GM23338 (cell line): ENCODE data around the gene CUEDC2. TPM values are rescaled to one million over a fixed set of nuclear protein-coding genes. Genes with fewer than 3 reads are reported as not detected.

Experiments used
- ATAC-seq: fragments of 200-7000 bp; cut with Tn5 transposase; 3 replicates; pipeline ENCODE4 v1.9.1; 2020
- DNase-seq: peaks from one replicate; pipeline ENCODE4 v3.0.0-alpha.2; 2015; ENCODE audit warnings: low spot score
- H2AFZ ChIP-seq: fragments of 200-600 bp; sonication (generic); 2 replicates; pipeline ENCODE4 v1.8.0; 2016; ENCODE audit warnings: antibody characterized with exemption, mild to moderate bottlenecking, moderate library complexity
- H3F3A ChIP-seq: fragments of 200-600 bp; sonication (generic); replicated peaks from 2 replicates; pipeline ENCODE4 v1.8.0; 2017; ENCODE audit warnings: antibody characterized with exemption, mixed run types, low read depth
- H3K27ac ChIP-seq: fragments of 200-600 bp; sonication (generic); 2 replicates; pipeline ENCODE4 v1.6.1; 2016; ENCODE audit warnings: low read depth
- H3K27me3 ChIP-seq: fragments of 200-600 bp; sonication (generic); 2 replicates; pipeline ENCODE4 v1.8.0; 2016; ENCODE audit warnings: mild to moderate bottlenecking, mixed run types, moderate library complexity; ENCODE audit not compliant: insufficient read depth
- H3K36me3 ChIP-seq: fragments of 200-600 bp; sonication (generic); 2 replicates; pipeline ENCODE4 v1.8.0; 2016; ENCODE audit warnings: mild to moderate bottlenecking; ENCODE audit not compliant: insufficient read depth
- H3K4me1 ChIP-seq: fragments of 200-600 bp; sonication (generic); 2 replicates; pipeline ENCODE4 v1.8.0; 2016; ENCODE audit warnings: mild to moderate bottlenecking, moderate library complexity; ENCODE audit not compliant: insufficient read depth
- H3K4me2 ChIP-seq: fragments of 200-600 bp; sonication (generic); 2 replicates; pipeline ENCODE4 v1.7.1; 2017; ENCODE audit warnings: mixed run types
- H3K4me3 ChIP-seq: fragments of 200-600 bp; sonication (generic); 2 replicates; pipeline ENCODE4 v1.6.1; 2016; ENCODE audit warnings: mixed run types
- H3K79me2 ChIP-seq: fragments of 200-600 bp; sonication (generic); replicated peaks from 2 replicates; pipeline ENCODE4 v1.8.0; 2017; ENCODE audit warnings: mild to moderate bottlenecking; ENCODE audit not compliant: insufficient read depth
- H3K9me2 ChIP-seq: fragments of 200-600 bp; sonication (generic); 2 replicates; pipeline ENCODE4 v1.8.0; 2017; ENCODE audit not compliant: insufficient read depth
- H4K20me1 ChIP-seq: fragments of 200-600 bp; sonication (generic); replicated peaks from 2 replicates; pipeline ENCODE4 v1.8.0; 2017; ENCODE audit warnings: mild to moderate bottlenecking; ENCODE audit not compliant: insufficient read depth
- H3K27ac Mint-ChIP-seq: 2 replicates; pipeline ENCODE4 v1.8.0; 2020; ENCODE audit warnings: inconsistent platforms, mild to moderate bottlenecking, moderate library complexity, mixed read lengths
- H3K27me3 Mint-ChIP-seq: 3 replicates; pipeline ENCODE4 v1.8.0; 2022; ENCODE audit warnings: low read depth, mild to moderate bottlenecking, moderate library complexity, mixed read lengths, inconsistent platforms; ENCODE audit not compliant: insufficient read depth, poor library complexity
- H3K36me3 Mint-ChIP-seq: 3 replicates; pipeline ENCODE4 v1.8.0; 2021; ENCODE audit warnings: low read depth, mild to moderate bottlenecking, inconsistent platforms, moderate library complexity, mixed read lengths
- H3K4me1 Mint-ChIP-seq: 3 replicates; pipeline ENCODE4 v1.8.0; 2020; ENCODE audit warnings: mild to moderate bottlenecking, inconsistent platforms, mixed read lengths
- H3K4me3 Mint-ChIP-seq: 3 replicates; pipeline ENCODE4 v1.8.0; 2021; ENCODE audit warnings: moderate library complexity, mild to moderate bottlenecking, inconsistent platforms, mixed read lengths
- H3K9me3 Mint-ChIP-seq: 3 replicates; pipeline ENCODE4 v1.8.0; 2020; ENCODE audit warnings: moderate library complexity, mild to moderate bottlenecking, inconsistent platforms, mixed read lengths
- CREB1 ChIP-seq: fragments of 250-450 bp; sonication (Bioruptor Pico); IDR thresholded peaks from 2 replicates; pipeline ENCODE4 v1.5.0; 2020; ENCODE audit warnings: low read depth, mild to moderate bottlenecking, moderate library complexity
- CTCF ChIP-seq, 2 experiments: fragments of 200-600 bp in 1 of 2; sonication (generic) in 1 of 2; conservative IDR thresholded peaks; 2 replicates each; pipeline versions ENCODE4 v1.5.1 to v1.6.1; 2016 to 2017; ENCODE audit warnings: antibody characterized with exemption in 2 of 2, low read depth in 2 of 2, mild to moderate bottlenecking in 2 of 2, moderate library complexity in 1 of 2
- ETS1 ChIP-seq: IDR thresholded peaks from 2 replicates; pipeline ENCODE4 v1.6.1; 2016; ENCODE audit warnings: antibody characterized with exemption
- EZH2 ChIP-seq: fragments of 200-600 bp; sonication (generic); IDR thresholded peaks from one replicate; pipeline ENCODE4 v1.8.0; 2017; ENCODE audit warnings: antibody characterized with exemption, mild to moderate bottlenecking, low read depth; ENCODE audit not compliant: unreplicated experiment
- EZH2phosphoT487 ChIP-seq: fragments of 200-600 bp; sonication (generic); IDR thresholded peaks from one replicate; pipeline ENCODE4 v1.8.1; 2018; ENCODE audit warnings: antibody characterized with exemption; ENCODE audit not compliant: unreplicated experiment
- JUNB ChIP-seq: IDR thresholded peaks from one replicate; pipeline ENCODE4 v1.6.1; 2016; ENCODE audit warnings: antibody characterized with exemption; ENCODE audit not compliant: unreplicated experiment
- NANOG ChIP-seq: IDR thresholded peaks from 2 replicates; pipeline ENCODE4 v1.6.1; 2016; ENCODE audit warnings: antibody characterized with exemption, borderline replicate concordance
- POLR2AphosphoS5 ChIP-seq: IDR thresholded peaks from 2 replicates; pipeline ENCODE4 v1.6.1; 2016; ENCODE audit warnings: antibody characterized with exemption, low read depth
- REST ChIP-seq: IDR thresholded peaks from one replicate; pipeline ENCODE4 v1.6.1; 2018; ENCODE audit warnings: antibody characterized with exemption; ENCODE audit not compliant: unreplicated experiment
- STAT1 ChIP-seq: IDR thresholded peaks from one replicate; pipeline ENCODE4 v1.6.1; 2016; ENCODE audit warnings: antibody characterized with exemption; ENCODE audit not compliant: unreplicated experiment
- ZNF114 ChIP-seq: fragments of 250-450 bp; sonication (Bioruptor Pico); IDR thresholded peaks from 2 replicates; pipeline ENCODE4 v1.5.0; 2020; ENCODE audit warnings: mild to moderate bottlenecking, moderate library complexity
- ZNF331 ChIP-seq: fragments of 250-450 bp; sonication (Bioruptor Pico); IDR thresholded peaks from 2 replicates; pipeline ENCODE4 v1.5.0; 2020; ENCODE audit warnings: low read depth, mild to moderate bottlenecking, moderate library complexity
- ZNF462 ChIP-seq: fragments of 250-450 bp; sonication (Bioruptor Pico); IDR thresholded peaks from 2 replicates; pipeline ENCODE4 v1.5.0; 2020; ENCODE audit warnings: mild to moderate bottlenecking, moderate library complexity
- polyA plus RNA-seq: library from polyadenylated mRNA; unstranded; fragments of >200 nt; fragmentation: Nextera tagmentation; extraction: Ambion mirVana; gene quantifications from 2 replicates; pipeline ENCODE4 v1.2.1, GENCODE V29; 2016
- total RNA-seq: library from RNA; depleted of rRNA; stranded (reverse); fragments of >200 nt; shearing (Covaris generic); gene quantifications from 2 replicates; pipeline ENCODE4 v1.2.3, GENCODE V29; 2014

Gene CUEDC2
- total and polyA plus RNA-seq, 2 experiments from 2014 or later, result 39.2 to 47.3 TPM

- Histone ChIP-seq H3K4me1 (no peaks in the 10 kb centered on the region), H3K36me3 (peaks cover 3% of the 10 kb centered on the region; the same call in 1 of the 2 replicates), H3K4me3 (no peak overlapping the region), H3K4me2 (no peak overlapping the region), H3K9me2 (no peaks in the 10 kb centered on the region), H3F3A (0 out of 2 replicates have a peak, but pooled peaks cover 4% of the 10 kb centered on the region), H4K20me1 (no peaks in the 10 kb centered on the region; the same call in 1 of the 2 replicates), H3K27ac (no peak overlapping the region), H3K79me2 (no peaks in the 10 kb centered on the region), H2AFZ (no peak overlapping the region), H3K27me3 (no peaks in the 10 kb centered on the region)
- Mint-ChIP-seq H3K9me3 (no peaks in the 10 kb centered on the region), H3K27me3 (peaks cover 12% of the 10 kb centered on the region), H3K4me1 (no peaks in the 10 kb centered on the region), H3K36me3 (peaks cover 17% of the 10 kb centered on the region; the same call in 2 of the 3 replicates), H3K4me3 (no peak overlapping the region), H3K27ac (no peak overlapping the region)
- ATAC-seq (no peak), DNase-seq (no peak)
- TF ChIP-seq CTCF (conservative IDR thresholded peaks at IDR 0.05; ENCODE audit: low read depth in 2 of 2), result no peak
- no peak for TF ChIP-seq ZNF462 (CRISPR knock-in tag)
- TF ChIP-seq REST, result no peak
- no peak for TF ChIP-seq STAT1
- no peak for TF ChIP-seq ETS1
- TF ChIP-seq CREB1 (CRISPR knock-in tag), result no peak
- no peak for TF ChIP-seq EZH2phosphoT487
- no peak for TF ChIP-seq POLR2AphosphoS5
- TF ChIP-seq NANOG, result no peak
- no peak for TF ChIP-seq ZNF331 (CRISPR knock-in tag)
- TF ChIP-seq JUNB, result no peak
- no peak for TF ChIP-seq EZH2
- no peak for TF ChIP-seq ZNF114 (CRISPR knock-in tag)
Measured at GRCh38 chr10:102379383-102379782, 53.0 kb downstream of the CUEDC2 start.
